ENCODE data around the gene DHRS2. TPM values are rescaled to one million over a fixed set of nuclear protein-coding genes. Genes with fewer than 3 reads are reported as not detected.
A peak's percentile ranks its signal among the peaks of the same experiment; 100 is the strongest.

DHRS2 gene
- total and polyA plus RNA-seq, 2 of the 13 experiments (the other 11 are each of a cell fraction or from before 2014, with no cell fraction given): 1,621 to 3,021 TPM

- no peak for TF ChIP-seq ZNF574 (CRISPR knock-in tag; IDR thresholded peaks at IDR 0.05)
- TF ChIP-seq NR2C2 (CRISPR knock-in tag; IDR thresholded peaks at IDR 0.05; ENCODE audit: borderline replicate concordance): peak; percentile 28; the same call in 1 of the 2 replicates
- peak; percentile 55; the same call in 1 of the 2 replicates for TF ChIP-seq SMAD3 (CRISPR knock-in tag; IDR thresholded peaks at IDR 0.05)
- TF ChIP-seq KAT8 (CRISPR knock-in tag; IDR thresholded peaks at IDR 0.05): peak; percentile 46; the same call in 1 of the 2 replicates
- no peak for TF ChIP-seq CREM (IDR thresholded peaks at IDR 0.05)
- TF ChIP-seq CREM (CRISPR knock-in tag; IDR thresholded peaks at IDR 0.05): no peak
- TF ChIP-seq THAP7 (CRISPR knock-in tag; IDR thresholded peaks at IDR 0.05): no peak
- no peak for TF ChIP-seq AGO1 (IDR thresholded peaks at IDR 0.05; ENCODE audit: low read depth, low read length, poor library complexity, severe bottlenecking)
- no peak for TF ChIP-seq POGZ (CRISPR knock-in tag; IDR thresholded peaks at IDR 0.05)
- TF ChIP-seq ZBTB7A (CRISPR knock-in tag; IDR thresholded peaks at IDR 0.05): peak; percentile 40; the same call in 1 of the 2 replicates
- TF ChIP-seq MYC (CRISPR knock-in tag; IDR thresholded peaks at IDR 0.05; ENCODE audit: borderline replicate concordance): no peak
- TF ChIP-seq ERF (CRISPR knock-in tag; IDR thresholded peaks at IDR 0.05): no peak
- TF ChIP-seq MAFK (conservative IDR thresholded peaks at IDR 0.05 in 1 of 2, IDR thresholded peaks at IDR 0.05 in 1 of 2; ENCODE audit: low read length in 2 of 2): no peak
- peak; percentile 94 for TF ChIP-seq FOXA3 (CRISPR knock-in tag; IDR thresholded peaks at IDR 0.05)
- peak; percentile 88 for TF ChIP-seq CEBPG (CRISPR knock-in tag; IDR thresholded peaks at IDR 0.05)
- no peak for TF ChIP-seq SP4 (CRISPR knock-in tag; IDR thresholded peaks at IDR 0.05)
- no peak for TF ChIP-seq ESRRA (CRISPR knock-in tag; IDR thresholded peaks at IDR 0.05; ENCODE audit: low read depth)
- TF ChIP-seq ZNF740 (CRISPR knock-in tag; IDR thresholded peaks at IDR 0.05): no peak
- TF ChIP-seq SNAPC5 (CRISPR knock-in tag; IDR thresholded peaks at IDR 0.05; ENCODE audit: borderline replicate concordance): no peak
- no peak for TF ChIP-seq ZNF660 (CRISPR knock-in tag; IDR thresholded peaks at IDR 0.05; ENCODE audit: borderline replicate concordance, low read depth)
- TF ChIP-seq EP300 (IDR thresholded peaks at IDR 0.05; ENCODE audit: low read depth in 2 of 2, low read length in 2 of 2): peak; percentile 47 to 53; a peak in 1 of 4 replicates
- no peak for TF ChIP-seq EP300 (CRISPR knock-in tag; IDR thresholded peaks at IDR 0.05; ENCODE audit: borderline replicate concordance)
These were observed 17.7 kb upstream of the DHRS2 start (continued) for GRCh38 chr14:23618415-23618988.

All from HepG2 (cell line).